Measurements from ENCODE around the gene IMPG1. TPM values are rescaled to one million over a fixed set of nuclear protein-coding genes. Genes with fewer than 3 reads are reported as not detected.

The IMPG1 gene
- total RNA-seq, 4 donors from 2014 or later = not detected

DNA sequence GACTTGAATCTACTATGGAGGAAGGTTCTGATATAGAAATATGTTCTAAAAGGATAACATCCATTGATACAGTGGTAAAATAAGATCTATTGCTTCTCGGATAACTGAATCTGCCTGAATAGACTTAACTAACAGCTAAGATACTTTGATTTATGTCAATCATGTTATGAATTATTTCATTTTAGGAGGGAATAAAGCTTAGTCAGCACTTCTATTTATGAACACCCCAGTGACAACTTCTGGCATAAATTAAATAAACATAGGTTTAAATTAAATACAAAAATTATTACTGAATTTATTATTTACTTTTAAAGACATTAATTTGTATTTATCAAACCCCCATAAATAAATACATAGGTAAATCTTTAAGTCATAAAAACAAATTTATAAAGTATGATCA is 69.3 kb downstream of the IMPG1 start:
- H3K36me3 ChIP-seq = no peaks in the 10 kb centered on the region
- DNase-seq (ENCODE audit: low spot score in 2 of 2) = no peak
- H3K27me3 ChIP-seq = no peaks in the 10 kb centered on the region
- H3K4me3 ChIP-seq = no peak overlapping the region
- WGBS = 80% methylated on average over 1 of the region's 1 CpG
- H3K4me1 ChIP-seq = no peaks in the 10 kb centered on the region
- H3K27ac ChIP-seq = no peak overlapping the region
- no peak for TF ChIP-seq POLR2AphosphoS5 (IDR thresholded peaks at IDR 0.05)
- no peak for TF ChIP-seq EP300 (IDR thresholded peaks at IDR 0.05)
- TF ChIP-seq POLR2A (IDR thresholded peaks at IDR 0.05) = no peak
- TF ChIP-seq, protein P1, sequence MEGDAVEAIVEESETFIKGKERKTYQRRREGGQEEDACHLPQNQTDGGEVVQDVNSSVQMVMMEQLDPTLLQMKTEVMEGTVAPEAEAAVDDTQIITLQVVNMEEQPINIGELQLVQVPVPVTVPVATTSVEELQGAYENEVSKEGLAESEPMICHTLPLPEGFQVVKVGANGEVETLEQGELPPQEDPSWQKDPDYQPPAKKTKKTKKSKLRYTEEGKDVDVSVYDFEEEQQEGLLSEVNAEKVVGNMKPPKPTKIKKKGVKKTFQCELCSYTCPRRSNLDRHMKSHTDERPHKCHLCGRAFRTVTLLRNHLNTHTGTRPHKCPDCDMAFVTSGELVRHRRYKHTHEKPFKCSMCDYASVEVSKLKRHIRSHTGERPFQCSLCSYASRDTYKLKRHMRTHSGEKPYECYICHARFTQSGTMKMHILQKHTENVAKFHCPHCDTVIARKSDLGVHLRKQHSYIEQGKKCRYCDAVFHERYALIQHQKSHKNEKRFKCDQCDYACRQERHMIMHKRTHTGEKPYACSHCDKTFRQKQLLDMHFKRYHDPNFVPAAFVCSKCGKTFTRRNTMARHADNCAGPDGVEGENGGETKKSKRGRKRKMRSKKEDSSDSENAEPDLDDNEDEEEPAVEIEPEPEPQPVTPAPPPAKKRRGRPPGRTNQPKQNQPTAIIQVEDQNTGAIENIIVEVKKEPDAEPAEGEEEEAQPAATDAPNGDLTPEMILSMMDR (IDR thresholded peaks at IDR 0.05) = no peak
- H3K9me3 ChIP-seq = no peaks in the 10 kb centered on the region

DNA sequence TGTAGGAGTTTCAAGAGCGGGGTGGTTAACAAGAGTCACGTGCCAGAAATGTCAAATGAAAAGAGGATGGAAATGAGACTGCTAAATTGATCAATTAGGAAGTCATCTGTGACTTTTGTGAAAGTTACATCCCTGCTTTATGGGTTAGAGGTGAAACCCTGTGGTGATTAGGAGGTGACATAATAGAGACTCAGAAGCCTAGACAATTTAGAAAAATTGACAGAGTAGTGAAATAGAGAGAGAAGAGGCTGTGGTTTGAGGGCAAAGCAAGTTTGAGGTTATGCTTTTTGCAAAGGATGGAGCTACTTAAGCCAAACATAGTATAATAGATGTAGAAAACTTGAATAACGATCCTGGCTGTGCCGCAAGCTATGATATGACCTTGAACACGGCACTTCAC is 71.8 kb downstream of the IMPG1 start:
- no peak overlapping the region for H3K4me3 ChIP-seq
- no peaks in the 10 kb centered on the region for H3K9me3 ChIP-seq
- no peaks in the 10 kb centered on the region for H3K36me3 ChIP-seq
- no peaks in the 10 kb centered on the region for H3K27me3 ChIP-seq
- TF ChIP-seq POLR2A (IDR thresholded peaks at IDR 0.05) = no peak
- no peak for TF ChIP-seq EP300 (IDR thresholded peaks at IDR 0.05)
- TF ChIP-seq, protein P1 (IDR thresholded peaks at IDR 0.05) = no peak
- no peak for TF ChIP-seq POLR2AphosphoS5 (IDR thresholded peaks at IDR 0.05)
- DNase-seq (ENCODE audit: low spot score in 2 of 2) = no peak
- H3K4me1 ChIP-seq = no peaks in the 10 kb centered on the region
- WGBS = 92% methylated on average over 5 of the region's 5 CpGs
- H3K27ac ChIP-seq = no peak overlapping the region

DNA sequence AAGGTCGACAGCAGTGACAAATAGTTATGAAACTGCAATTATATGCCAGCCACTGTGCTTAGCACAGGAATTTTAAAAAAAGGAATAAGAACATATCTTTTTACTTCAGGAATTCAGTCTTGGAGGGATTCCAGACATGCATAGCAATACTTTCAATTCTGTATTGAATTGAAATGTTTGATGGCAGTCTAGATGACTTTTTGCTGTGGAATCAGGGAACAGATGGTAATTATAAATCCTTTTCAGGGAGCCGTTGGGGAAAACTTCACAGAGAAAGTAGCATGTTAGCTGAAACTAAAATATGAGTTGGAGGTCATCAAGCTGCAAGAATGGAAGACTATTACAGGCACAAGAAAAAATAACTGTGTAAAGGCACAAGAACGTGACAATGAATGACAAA is 74.8 kb downstream of the IMPG1 start:
- Histone ChIP-seq H3K4me1 (no peaks in the 10 kb centered on the region), H3K27me3 (no peaks in the 10 kb centered on the region), H3K27ac (no peak overlapping the region), H3K36me3 (no peaks in the 10 kb centered on the region), H3K9me3 (no peaks in the 10 kb centered on the region), H3K4me3 (no peak overlapping the region)
- TF ChIP-seq POLR2A (IDR thresholded peaks at IDR 0.05) = no peak
- no peak for TF ChIP-seq EP300 (IDR thresholded peaks at IDR 0.05)
- TF ChIP-seq, protein P1 (IDR thresholded peaks at IDR 0.05) = no peak
- TF ChIP-seq POLR2AphosphoS5 (IDR thresholded peaks at IDR 0.05) = no peak
- no peak for DNase-seq (ENCODE audit: low spot score in 2 of 2)
- WGBS = 33% methylated on average over 3 of the region's 3 CpGs

DNA sequence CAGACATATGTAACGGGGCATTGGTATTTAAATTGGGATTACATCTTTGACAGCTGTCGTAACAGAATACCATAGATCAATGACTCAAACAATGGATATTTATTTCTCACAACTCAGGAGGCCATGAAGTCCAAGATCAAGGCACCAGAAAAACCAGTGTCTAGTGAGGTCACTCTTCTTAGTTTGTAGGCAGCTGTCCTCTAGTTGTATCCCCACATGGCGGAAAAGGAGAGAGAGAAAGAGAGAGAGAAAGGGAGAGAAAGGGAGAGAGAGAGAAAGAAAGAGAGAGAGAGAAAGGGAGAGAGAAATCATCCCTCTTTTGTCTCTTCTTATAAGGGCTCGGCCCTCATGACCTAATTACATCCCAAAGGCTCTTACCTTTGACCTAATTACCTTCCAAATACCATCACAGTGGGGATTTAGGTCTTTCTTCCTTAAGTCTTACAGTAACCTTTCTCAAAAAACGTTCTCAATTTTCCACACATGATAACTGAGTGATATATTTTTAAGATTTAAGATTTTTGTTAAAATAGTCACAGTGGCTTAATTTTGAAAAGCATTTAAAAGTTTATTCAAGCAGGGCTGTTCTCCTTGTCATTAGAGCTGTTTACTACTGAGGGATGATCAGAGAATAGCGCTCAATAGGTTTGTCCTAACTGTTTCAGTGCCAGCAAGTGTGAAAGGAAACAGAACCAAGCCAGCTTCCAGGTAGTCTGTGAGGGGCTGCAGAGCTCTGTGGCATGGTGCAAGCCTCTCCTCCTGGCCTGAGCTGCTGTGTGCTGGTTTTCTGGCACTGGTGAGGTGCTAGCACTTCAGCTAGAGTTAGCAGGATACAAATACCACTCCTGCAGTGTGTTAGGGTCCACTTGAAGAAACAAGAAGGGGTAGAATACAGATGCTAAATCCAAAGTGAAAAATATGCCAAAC is 79.0 kb downstream of the IMPG1 start:
- DNase-seq (ENCODE audit: low spot score in 2 of 2) = no peak
- Histone ChIP-seq H3K4me1 (no peaks in the 10 kb centered on the region), H3K36me3 (no peaks in the 10 kb centered on the region), H3K27ac (no peak overlapping the region), H3K9me3 (no peaks in the 10 kb centered on the region), H3K4me3 (no peak overlapping the region), H3K27me3 (no peaks in the 10 kb centered on the region)
- 59% methylated on average over 6 of the region's 6 CpGs for WGBS
- no peak for TF ChIP-seq EP300 (IDR thresholded peaks at IDR 0.05)
- no peak for TF ChIP-seq POLR2A (IDR thresholded peaks at IDR 0.05)
- TF ChIP-seq, protein P1 (IDR thresholded peaks at IDR 0.05) = no peak
- no peak for TF ChIP-seq POLR2AphosphoS5 (IDR thresholded peaks at IDR 0.05)

DNA sequence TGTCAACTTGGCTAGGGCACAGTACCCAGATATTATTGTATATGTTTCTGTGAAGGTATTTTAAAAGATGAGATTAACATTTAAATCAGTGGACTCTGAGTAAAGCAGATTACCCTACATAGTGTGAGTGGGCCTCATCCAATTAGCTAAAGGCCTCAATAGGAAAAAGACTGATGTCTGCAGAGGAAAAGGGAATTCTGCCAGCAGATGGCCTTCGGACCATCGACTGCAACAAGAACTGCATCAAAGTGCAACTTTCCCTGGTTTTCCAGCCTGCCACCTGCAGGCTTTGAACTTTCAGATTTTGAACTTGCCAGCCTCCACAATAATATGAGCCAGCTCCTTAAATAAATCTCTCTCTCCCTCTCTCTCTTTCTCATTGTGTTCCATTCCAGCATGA is 80.5 kb downstream of the IMPG1 start:
- WGBS = 80% methylated on average over 2 of the region's 2 CpGs
- Histone ChIP-seq H3K4me1 (no peaks in the 10 kb centered on the region), H3K27ac (no peak overlapping the region), H3K36me3 (no peaks in the 10 kb centered on the region), H3K9me3 (no peaks in the 10 kb centered on the region), H3K27me3 (no peaks in the 10 kb centered on the region), H3K4me3 (no peak overlapping the region)
- TF ChIP-seq, protein P1 (IDR thresholded peaks at IDR 0.05) = no peak
- TF ChIP-seq POLR2A (IDR thresholded peaks at IDR 0.05) (no peak), POLR2AphosphoS5 (IDR thresholded peaks at IDR 0.05) (no peak), EP300 (IDR thresholded peaks at IDR 0.05) (no peak)
- DNase-seq (ENCODE audit: low spot score in 2 of 2) = no peak
